ENCODE measurements around the gene TPRX1.

The TPRX1 gene

GRCh38 chr19:47760632-47760999 lies 43.7 kb downstream of the TPRX1 start:
- no peak for ATAC-seq
- TF ChIP-seq ZNF8 (CRISPR knock-in tag; IDR thresholded peaks at IDR 0.05) (no peak), OSR1 (CRISPR knock-in tag; IDR thresholded peaks at IDR 0.05) (no peak), GLIS3 (CRISPR knock-in tag; IDR thresholded peaks at IDR 0.05) (no peak), ZFP3 (CRISPR knock-in tag; IDR thresholded peaks at IDR 0.05) (no peak), PATZ1 (CRISPR knock-in tag; IDR thresholded peaks at IDR 0.05; ENCODE audit: borderline replicate concordance) (no peak)

DNA sequence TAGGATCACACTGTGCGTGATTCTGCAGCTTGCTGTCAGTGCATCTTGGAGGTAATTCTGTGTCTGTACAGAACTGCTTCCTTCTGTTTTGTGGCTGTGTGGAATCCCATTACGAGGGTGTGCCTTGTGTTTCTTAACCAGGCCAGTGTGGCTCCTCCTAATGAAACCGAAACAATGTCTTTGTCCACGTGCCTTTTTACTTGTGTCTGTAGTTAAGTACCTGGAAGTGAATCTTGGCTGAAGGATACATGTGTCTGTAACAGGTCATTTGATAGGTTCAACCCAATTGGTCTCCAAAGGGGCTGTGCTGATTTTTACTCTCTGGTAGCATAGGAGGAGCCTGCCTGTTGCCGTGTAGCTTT lies 45.9 kb downstream of the TPRX1 start:
- TF ChIP-seq ZNF8 (CRISPR knock-in tag; IDR thresholded peaks at IDR 0.05) (no peak), PPARA (CRISPR knock-in tag; IDR thresholded peaks at IDR 0.05; ENCODE audit: borderline replicate concordance) (no peak), ZC3H10 (CRISPR knock-in tag; IDR thresholded peaks at IDR 0.05) (no peak), BACH2 (CRISPR knock-in tag; IDR thresholded peaks at IDR 0.05; ENCODE audit: borderline replicate concordance) (no peak), PATZ1 (CRISPR knock-in tag; IDR thresholded peaks at IDR 0.05; ENCODE audit: borderline replicate concordance) (no peak), ARNTL (CRISPR knock-in tag; IDR thresholded peaks at IDR 0.05; ENCODE audit: borderline replicate concordance, low read depth) (no peak), RARB (CRISPR knock-in tag; IDR thresholded peaks at IDR 0.05) (no peak)
- no peak for ATAC-seq

GRCh38 chr19:47757617-47758442 lies 46.5 kb downstream of the TPRX1 start:
- no peak for TF ChIP-seq PATZ1 (CRISPR knock-in tag; IDR thresholded peaks at IDR 0.05; ENCODE audit: borderline replicate concordance)
- TF ChIP-seq ARNTL (CRISPR knock-in tag; IDR thresholded peaks at IDR 0.05; ENCODE audit: borderline replicate concordance, low read depth): no peak
- no peak for TF ChIP-seq ZNF8 (CRISPR knock-in tag; IDR thresholded peaks at IDR 0.05)
- TF ChIP-seq ISL1 (CRISPR knock-in tag; IDR thresholded peaks at IDR 0.05): no peak
- no peak for TF ChIP-seq PPARA (CRISPR knock-in tag; IDR thresholded peaks at IDR 0.05; ENCODE audit: borderline replicate concordance)
- ATAC-seq: no peak

DNA sequence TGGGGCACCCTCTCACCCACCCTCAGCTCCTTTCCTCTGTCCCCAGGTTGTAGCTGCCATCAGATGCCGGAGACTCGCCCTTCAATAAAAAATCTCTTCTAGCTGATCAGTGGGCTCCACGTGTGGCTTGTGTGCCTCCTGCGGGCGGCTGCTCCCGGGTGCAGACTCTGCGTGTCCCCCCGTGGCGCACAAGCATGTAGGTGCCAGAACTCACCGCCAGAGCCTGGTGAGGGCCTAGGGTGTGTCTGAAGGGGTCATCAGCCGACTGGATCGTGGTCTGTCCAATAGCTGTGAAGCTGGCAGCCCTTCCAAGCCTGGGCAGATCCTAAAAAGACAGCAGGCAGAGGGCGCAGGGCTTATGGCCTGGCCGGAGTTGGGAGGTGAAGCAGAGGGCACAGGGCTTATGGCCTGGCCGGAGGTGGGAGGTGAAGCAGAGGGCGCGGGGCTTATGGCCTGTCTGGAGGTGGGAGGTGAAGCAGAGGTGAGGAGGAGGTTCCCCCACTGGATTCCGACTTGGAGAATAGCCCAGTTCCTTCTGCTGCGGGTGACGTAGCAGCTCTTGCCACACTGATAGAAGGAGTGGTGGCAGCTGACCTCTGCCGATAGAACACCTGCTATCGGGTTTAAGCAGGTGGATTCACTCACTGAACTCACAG lies 47.3 kb downstream of the TPRX1 start:
- TF ChIP-seq ZC3H10 (CRISPR knock-in tag; IDR thresholded peaks at IDR 0.05) (no peak), TCF4 (CRISPR knock-in tag; IDR thresholded peaks at IDR 0.05; ENCODE audit: borderline replicate concordance) (no peak), ESRRG (CRISPR knock-in tag; IDR thresholded peaks at IDR 0.05) (no peak), ISL1 (CRISPR knock-in tag; IDR thresholded peaks at IDR 0.05) (no peak), ZFP3 (CRISPR knock-in tag; IDR thresholded peaks at IDR 0.05) (no peak), GLIS3 (CRISPR knock-in tag; IDR thresholded peaks at IDR 0.05) (no peak)
- no peak for ATAC-seq

DNA sequence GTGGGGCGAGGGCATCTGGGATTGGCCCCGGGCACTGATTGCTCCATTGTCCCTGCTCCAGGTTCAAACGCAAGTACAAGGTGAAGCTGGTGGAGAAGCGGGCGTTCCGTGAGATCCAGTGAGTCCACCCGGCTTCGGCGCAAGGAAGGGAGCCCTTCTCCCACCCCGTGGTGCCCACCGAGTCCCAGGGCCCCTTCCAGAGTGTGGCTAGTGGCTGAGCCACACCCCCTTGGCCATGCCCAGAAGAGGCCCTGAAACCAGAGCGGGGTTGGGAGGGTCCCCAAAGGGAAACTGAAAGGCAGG lies 47.8 kb downstream of the TPRX1 start:
- no peak for TF ChIP-seq ARNTL (CRISPR knock-in tag; IDR thresholded peaks at IDR 0.05; ENCODE audit: borderline replicate concordance, low read depth)
- no peak for TF ChIP-seq TSHZ2 (CRISPR knock-in tag; IDR thresholded peaks at IDR 0.05)
- TF ChIP-seq PATZ1 (CRISPR knock-in tag; IDR thresholded peaks at IDR 0.05; ENCODE audit: borderline replicate concordance): no peak
- no peak for TF ChIP-seq RARB (CRISPR knock-in tag; IDR thresholded peaks at IDR 0.05)
- TF ChIP-seq CSRNP3 (CRISPR knock-in tag; IDR thresholded peaks at IDR 0.05): no peak
- TF ChIP-seq, protein P1, sequence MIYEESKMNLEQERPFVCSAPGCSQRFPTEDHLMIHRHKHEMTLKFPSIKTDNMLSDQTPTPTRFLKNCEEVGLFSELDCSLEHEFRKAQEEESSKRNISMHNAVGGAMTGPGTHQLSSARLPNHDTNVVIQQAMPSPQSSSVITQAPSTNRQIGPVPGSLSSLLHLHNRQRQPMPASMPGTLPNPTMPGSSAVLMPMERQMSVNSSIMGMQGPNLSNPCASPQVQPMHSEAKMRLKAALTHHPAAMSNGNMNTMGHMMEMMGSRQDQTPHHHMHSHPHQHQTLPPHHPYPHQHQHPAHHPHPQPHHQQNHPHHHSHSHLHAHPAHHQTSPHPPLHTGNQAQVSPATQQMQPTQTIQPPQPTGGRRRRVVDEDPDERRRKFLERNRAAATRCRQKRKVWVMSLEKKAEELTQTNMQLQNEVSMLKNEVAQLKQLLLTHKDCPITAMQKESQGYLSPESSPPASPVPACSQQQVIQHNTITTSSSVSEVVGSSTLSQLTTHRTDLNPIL (CRISPR knock-in tag; IDR thresholded peaks at IDR 0.05; ENCODE audit: low read depth): no peak
- TF ChIP-seq BACH2 (CRISPR knock-in tag; IDR thresholded peaks at IDR 0.05; ENCODE audit: borderline replicate concordance): no peak
- TF ChIP-seq ZFP30 (CRISPR knock-in tag; IDR thresholded peaks at IDR 0.05): no peak
- no peak for ATAC-seq

All from SK-N-SH treated with all-trans-retinoic acid at 6 μM for 48 hours (cell line).